Astrocyte (in vitro differentiated cells and primary cell): ENCODE data around the gene ACKR2.

ENCODE experiments used
- CTCF ChIP-seq: IDR thresholded peaks from 2 replicates; pipeline ENCODE4 v1.5.1; 2011; ENCODE audit warnings: low read depth, mild to moderate bottlenecking, inconsistent platforms, low read length, moderate library complexity; ENCODE audit not compliant: insufficient read depth
- EZH2 ChIP-seq: IDR thresholded peaks from 2 replicates; pipeline ENCODE4 v1.6.1; 2012; ENCODE audit warnings: mild to moderate bottlenecking, low read length, inconsistent platforms; ENCODE audit not compliant: insufficient read depth

GRCh38 chr3:42908675-42909074, 99.4 kb downstream of the ACKR2 start:
- TF ChIP-seq CTCF (no peak), EZH2 (no peak)
